Endodermal cell (in vitro differentiated cells): Measurements from ENCODE around the gene CNIH3. TPM values are rescaled to one million over a fixed set of nuclear protein-coding genes. Genes with fewer than 3 reads are reported as not detected.

ENCODE experiments used
- DNase-seq: peaks from one replicate; pipeline ENCODE4 v3.0.0-alpha.2; 2017
- H3K27ac ChIP-seq: 2 replicates; pipeline ENCODE4 v1.5.1; 2013; ENCODE audit warnings: mild to moderate bottlenecking, low read depth, low read length, moderate library complexity
- H3K27me3 ChIP-seq: 2 replicates; pipeline ENCODE4 v1.6.1; 2013; ENCODE audit warnings: mild to moderate bottlenecking, low read length, moderate library complexity; ENCODE audit not compliant: insufficient read depth, control insufficient read depth, poor library complexity, severe bottlenecking
- H3K36me3 ChIP-seq: 2 replicates; pipeline ENCODE4 v1.7.0; 2013; ENCODE audit warnings: mild to moderate bottlenecking, low read length, moderate library complexity; ENCODE audit not compliant: control insufficient read depth, insufficient read depth
- H3K4me1 ChIP-seq: one replicate; pipeline ENCODE4 v1.7.0; 2013; ENCODE audit warnings: low read length; ENCODE audit not compliant: control insufficient read depth, insufficient read depth
- H3K4me3 ChIP-seq: 2 replicates; pipeline ENCODE4 v1.5.1; 2013; ENCODE audit warnings: mild to moderate bottlenecking, low read length, moderate library complexity
- H3K9ac ChIP-seq: 2 replicates; pipeline ENCODE4 v1.6.1; 2013; ENCODE audit warnings: mild to moderate bottlenecking, low read length, moderate library complexity; ENCODE audit not compliant: poor library complexity, severe bottlenecking; ENCODE audit errors: extremely low read depth
- H3K9me3 ChIP-seq: 2 replicates; pipeline ENCODE4 v1.6.1; 2013; ENCODE audit warnings: mild to moderate bottlenecking, low read length, moderate library complexity; ENCODE audit not compliant: control insufficient read depth
- H3K27ac Mint-ChIP-seq: 2 replicates; pipeline ENCODE4 v1.8.0; 2020; ENCODE audit warnings: mixed read lengths
- H3K27me3 Mint-ChIP-seq: 2 replicates; pipeline ENCODE4 v1.8.0; 2021; ENCODE audit warnings: mild to moderate bottlenecking, mixed read lengths; ENCODE audit not compliant: insufficient read depth
- H3K36me3 Mint-ChIP-seq: 2 replicates; pipeline ENCODE4 v1.8.0; 2020; ENCODE audit warnings: low read depth, mixed read lengths
- H3K4me1 Mint-ChIP-seq: 2 replicates; pipeline ENCODE4 v1.8.0; 2020; ENCODE audit warnings: mixed read lengths
- H3K4me3 Mint-ChIP-seq: 2 replicates; pipeline ENCODE4 v1.8.0; 2020; ENCODE audit warnings: mild to moderate bottlenecking, moderate library complexity, mixed read lengths
- H3K9me3 Mint-ChIP-seq: 2 replicates; pipeline ENCODE4 v1.8.0; 2020; ENCODE audit warnings: mild to moderate bottlenecking, mixed read lengths
- WGBS, 2 experiments: methylation state at CpG; one replicate each; pipeline versions ENCODE4 v1.1.5 to v1.1.7; 2013; ENCODE audit warnings: missing lambda C conversion rate in 2 of 2, mixed read lengths in 1 of 2; ENCODE audit not compliant: insufficient coverage in 1 of 2, insufficient read length in 1 of 2; 5-methylcytosine and 5-hydroxymethylcytosine counted together
- total RNA-seq, 2 donors: library from RNA; stranded (reverse); fragmentation: NEBNext Ultra II Directional in 1 of 2; extraction: Animal tissue kit (Norgen Biotek cat#: 25700) in 1 of 2; gene quantifications; 2 replicates in 1 of 2; 3 replicates in 1 of 2; pipeline ENCODE4 v1.2.1, GENCODE V29; 2021
- TF ChIP-seq, protein P1 (sequence below): fragments of 200-600 bp; sonication (generic); conservative IDR thresholded peaks from 2 replicates; pipeline ENCODE4 v1.5.0; 2021; ENCODE audit warnings: antibody characterized with exemption, mild to moderate bottlenecking

CNIH3 gene
- total RNA-seq, 2 donors from 2014 or later: 4.5 to 6.6 TPM

DNA sequence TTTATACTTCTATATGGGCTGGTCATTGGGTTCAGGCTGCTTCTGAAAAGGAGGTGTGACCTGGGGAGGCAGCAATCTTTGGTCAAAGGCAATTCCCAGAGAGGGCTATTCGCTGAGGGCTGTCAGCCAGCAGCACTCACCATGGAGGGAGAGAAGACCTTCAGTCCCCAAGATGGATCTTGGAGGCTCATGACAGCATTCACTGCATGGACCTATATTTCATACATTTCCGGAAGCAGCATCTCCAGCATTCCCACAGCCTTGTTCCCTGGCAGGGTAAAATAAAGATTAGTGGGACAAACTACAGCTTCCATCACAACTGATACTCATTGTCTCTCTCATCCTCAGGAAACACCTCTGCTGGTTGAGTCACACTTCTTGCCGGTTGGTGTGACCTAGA is 146.6 kb downstream of the CNIH3 start:
- no peak overlapping the region for H3K4me3 Mint-ChIP-seq
- H3K27me3 Mint-ChIP-seq: peaks cover 19% of the 10 kb centered on the region
- Histone ChIP-seq H3K4me1 (no peaks in the 10 kb centered on the region), H3K27ac (no peak overlapping the region), H3K9ac (no peak overlapping the region), H3K27me3 (peaks cover 4% of the 10 kb centered on the region), H3K36me3 (no peaks in the 10 kb centered on the region), H3K4me3 (no peak overlapping the region), H3K9me3 (peaks cover 21% of the 10 kb centered on the region)
- WGBS, 2 experiments: 63 to 87% methylated on average over 1 to 3 of the region's 3 CpGs
- H3K36me3 Mint-ChIP-seq: peaks cover 5% of the 10 kb centered on the region
- peaks cover 14% of the 10 kb centered on the region for H3K4me1 Mint-ChIP-seq
- TF ChIP-seq, protein P1, sequence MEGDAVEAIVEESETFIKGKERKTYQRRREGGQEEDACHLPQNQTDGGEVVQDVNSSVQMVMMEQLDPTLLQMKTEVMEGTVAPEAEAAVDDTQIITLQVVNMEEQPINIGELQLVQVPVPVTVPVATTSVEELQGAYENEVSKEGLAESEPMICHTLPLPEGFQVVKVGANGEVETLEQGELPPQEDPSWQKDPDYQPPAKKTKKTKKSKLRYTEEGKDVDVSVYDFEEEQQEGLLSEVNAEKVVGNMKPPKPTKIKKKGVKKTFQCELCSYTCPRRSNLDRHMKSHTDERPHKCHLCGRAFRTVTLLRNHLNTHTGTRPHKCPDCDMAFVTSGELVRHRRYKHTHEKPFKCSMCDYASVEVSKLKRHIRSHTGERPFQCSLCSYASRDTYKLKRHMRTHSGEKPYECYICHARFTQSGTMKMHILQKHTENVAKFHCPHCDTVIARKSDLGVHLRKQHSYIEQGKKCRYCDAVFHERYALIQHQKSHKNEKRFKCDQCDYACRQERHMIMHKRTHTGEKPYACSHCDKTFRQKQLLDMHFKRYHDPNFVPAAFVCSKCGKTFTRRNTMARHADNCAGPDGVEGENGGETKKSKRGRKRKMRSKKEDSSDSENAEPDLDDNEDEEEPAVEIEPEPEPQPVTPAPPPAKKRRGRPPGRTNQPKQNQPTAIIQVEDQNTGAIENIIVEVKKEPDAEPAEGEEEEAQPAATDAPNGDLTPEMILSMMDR: no peak
- peak; percentile 1 for DNase-seq
- H3K9me3 Mint-ChIP-seq: peaks cover 18% of the 10 kb centered on the region
- no peak overlapping the region for H3K27ac Mint-ChIP-seq

DNA sequence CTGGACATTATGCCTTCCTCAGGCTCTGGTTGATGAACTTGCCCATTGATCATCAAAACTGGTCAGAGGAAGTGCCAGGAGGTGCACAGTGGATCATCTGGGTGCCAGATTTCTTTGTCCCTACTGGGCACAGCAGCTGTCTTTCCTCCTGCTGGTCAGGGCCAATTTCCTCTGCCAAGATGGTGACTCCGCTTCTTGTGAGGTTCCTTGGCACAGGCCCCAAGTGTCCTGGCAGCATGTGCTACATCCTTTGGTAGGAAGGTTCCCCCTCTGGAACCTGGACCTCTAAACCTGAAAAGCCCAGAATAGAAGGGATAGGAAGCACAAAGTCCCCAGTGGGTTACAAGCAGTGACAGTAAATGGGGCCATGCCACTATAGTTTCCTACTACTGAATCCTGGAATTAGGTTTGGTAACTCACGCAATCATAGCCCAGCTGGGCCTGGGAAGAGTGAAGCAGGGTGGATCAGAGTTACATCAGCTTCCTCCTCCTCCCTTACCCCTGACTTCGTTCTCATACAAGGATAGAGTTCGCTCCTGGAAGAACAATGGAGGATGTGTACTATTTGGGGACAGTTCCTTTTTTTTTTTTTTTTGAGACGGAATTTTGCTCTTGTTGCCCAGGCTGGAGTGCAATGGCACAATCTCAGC is 147.1 kb downstream of the CNIH3 start:
- TF ChIP-seq, protein P1: no peak
- H3K9me3 Mint-ChIP-seq: peaks cover 15% of the 10 kb centered on the region
- peaks cover 14% of the 10 kb centered on the region for H3K4me1 Mint-ChIP-seq
- H3K4me3 ChIP-seq: no peak overlapping the region
- peaks cover 21% of the 10 kb centered on the region for H3K27me3 Mint-ChIP-seq
- H3K9ac ChIP-seq: no peak overlapping the region
- H3K27ac Mint-ChIP-seq: no peak overlapping the region
- H3K36me3 ChIP-seq: no peaks in the 10 kb centered on the region
- H3K36me3 Mint-ChIP-seq: peaks cover 4% of the 10 kb centered on the region
- peaks cover 19% of the 10 kb centered on the region for H3K9me3 ChIP-seq
- DNase-seq: peak; percentile 12
- H3K27ac ChIP-seq: no peak overlapping the region
- peaks cover 5% of the 10 kb centered on the region for H3K27me3 ChIP-seq
- 79 to 86% methylated on average over 1 to 4 of the region's 5 CpGs for WGBS, 2 experiments
- H3K4me1 ChIP-seq: no peaks in the 10 kb centered on the region
- no peak overlapping the region for H3K4me3 Mint-ChIP-seq

DNA sequence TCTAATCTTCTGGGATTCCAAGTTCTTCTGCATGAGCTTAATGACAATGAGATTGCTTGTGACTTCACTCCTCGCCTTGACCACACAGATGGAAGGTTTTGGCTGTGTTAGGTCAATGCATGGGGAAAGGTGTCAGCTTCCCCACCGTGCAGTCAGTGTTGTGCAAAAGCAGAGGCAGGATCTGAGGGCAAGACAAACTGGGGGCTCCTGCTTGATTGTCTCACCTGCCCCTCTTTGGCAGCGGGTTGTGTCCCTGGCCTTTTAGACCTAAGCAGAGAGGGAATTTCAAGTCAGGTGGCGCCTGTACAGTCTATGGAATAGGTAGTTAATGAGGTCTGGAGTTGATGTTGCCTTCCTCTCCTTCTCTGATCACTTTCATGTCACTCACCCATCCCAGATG is 150.1 kb downstream of the CNIH3 start:
- TF ChIP-seq, protein P1: no peak
- no peaks in the 10 kb centered on the region for H3K9me3 Mint-ChIP-seq

More for the DNA sequence above, 150.1 kb downstream of the CNIH3 start:
- Histone ChIP-seq H3K4me3 (no peak overlapping the region), H3K9ac (no peak overlapping the region), H3K4me1 (no peaks in the 10 kb centered on the region), H3K27me3 (peaks cover 5% of the 10 kb centered on the region), H3K36me3 (no peaks in the 10 kb centered on the region), H3K9me3 (no peaks in the 10 kb centered on the region), H3K27ac (no peak overlapping the region)
- Mint-ChIP-seq H3K27me3 (peaks cover 19% of the 10 kb centered on the region), H3K4me1 (peaks cover 14% of the 10 kb centered on the region), H3K4me3 (no peak overlapping the region), H3K36me3 (no peaks in the 10 kb centered on the region), H3K27ac (no peak overlapping the region)
- WGBS, 2 experiments: 78 to 86% methylated on average over 1 to 4 of the region's 4 CpGs
- DNase-seq: peak; percentile 66
